ENCODE measurements around the gene GALNTL6.

DNA sequence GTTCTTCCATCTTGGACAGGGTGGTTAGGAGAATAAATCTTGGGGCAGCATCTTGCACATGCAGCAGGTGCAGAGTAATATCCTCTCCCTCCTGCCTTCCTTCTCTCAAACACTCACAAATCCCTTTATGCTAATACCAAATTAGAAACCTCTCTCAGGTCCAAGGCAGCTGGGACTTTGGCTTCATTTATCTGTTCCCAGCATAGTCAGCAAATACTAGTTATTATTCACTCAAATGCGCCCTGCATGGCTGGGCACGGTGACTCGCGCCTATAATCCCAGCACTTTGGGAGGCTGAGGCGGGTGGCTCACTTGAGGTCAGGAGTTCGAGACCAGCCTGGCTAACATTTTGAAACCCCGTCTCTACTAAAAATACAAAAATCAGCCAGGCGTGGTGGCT lies 1199.4 kb downstream of the GALNTL6 start:
- TF ChIP-seq, protein P1, sequence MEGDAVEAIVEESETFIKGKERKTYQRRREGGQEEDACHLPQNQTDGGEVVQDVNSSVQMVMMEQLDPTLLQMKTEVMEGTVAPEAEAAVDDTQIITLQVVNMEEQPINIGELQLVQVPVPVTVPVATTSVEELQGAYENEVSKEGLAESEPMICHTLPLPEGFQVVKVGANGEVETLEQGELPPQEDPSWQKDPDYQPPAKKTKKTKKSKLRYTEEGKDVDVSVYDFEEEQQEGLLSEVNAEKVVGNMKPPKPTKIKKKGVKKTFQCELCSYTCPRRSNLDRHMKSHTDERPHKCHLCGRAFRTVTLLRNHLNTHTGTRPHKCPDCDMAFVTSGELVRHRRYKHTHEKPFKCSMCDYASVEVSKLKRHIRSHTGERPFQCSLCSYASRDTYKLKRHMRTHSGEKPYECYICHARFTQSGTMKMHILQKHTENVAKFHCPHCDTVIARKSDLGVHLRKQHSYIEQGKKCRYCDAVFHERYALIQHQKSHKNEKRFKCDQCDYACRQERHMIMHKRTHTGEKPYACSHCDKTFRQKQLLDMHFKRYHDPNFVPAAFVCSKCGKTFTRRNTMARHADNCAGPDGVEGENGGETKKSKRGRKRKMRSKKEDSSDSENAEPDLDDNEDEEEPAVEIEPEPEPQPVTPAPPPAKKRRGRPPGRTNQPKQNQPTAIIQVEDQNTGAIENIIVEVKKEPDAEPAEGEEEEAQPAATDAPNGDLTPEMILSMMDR (conservative IDR thresholded peaks at IDR 0.05), result no peak
- TF ChIP-seq EZH2 (IDR thresholded peaks at IDR 0.05; ENCODE audit: low read depth), result no peak
